ENCODE results near the gene KIF25. TPM values are rescaled to one million over a fixed set of nuclear protein-coding genes. Genes with fewer than 3 reads are reported as not detected.

The KIF25 gene
- total RNA-seq, 1 experiment from 2014 or later = 0.59 TPM

DNA sequence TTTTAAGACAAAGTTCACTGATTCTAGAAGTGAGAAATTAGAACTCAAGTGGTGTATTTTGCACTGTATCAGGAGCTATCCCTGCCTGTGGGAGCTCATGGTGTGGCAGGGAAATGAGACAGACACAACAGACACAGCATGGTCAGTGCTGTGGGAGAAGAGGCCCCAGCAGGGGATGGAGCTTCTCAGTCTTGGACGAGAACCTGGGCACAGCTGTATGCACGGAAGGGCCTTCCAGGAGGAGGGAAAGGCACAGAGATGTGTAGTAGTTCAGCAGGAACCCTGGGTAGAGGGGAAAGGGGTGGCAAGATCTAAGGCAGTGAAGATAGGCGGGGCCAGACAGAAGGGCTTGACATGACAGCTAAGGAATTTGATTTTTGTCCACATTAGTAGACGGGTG lies 48.8 kb upstream of the KIF25 start:
- H3K27ac Mint-ChIP-seq = peak overlapping the region in 1 of 3 experiments; percentile 18; a peak in 2 of 7 replicates
- Histone ChIP-seq H3K23ac (ENCODE audit: insufficient read length, low read depth, low read length) (no peak overlapping the region), H3K4me1 (ENCODE audit: insufficient read depth, low read length) (no peaks in the 10 kb centered on the region)

More for the DNA sequence above, 48.8 kb upstream of the KIF25 start:
- H2BK15ac ChIP-seq (ENCODE audit: low read depth, low read length) = no peak overlapping the region
- Mint-ChIP-seq H3K4me3 (no peak overlapping the region), H3K9me3 (no peaks in the 10 kb centered on the region), H3K36me3 (ENCODE audit: insufficient read depth in 1 of 3, low read depth in 3 of 3) (peaks cover 42 to 75% (median 72%) of the 10 kb centered on the region in 3 experiments; a peak in 6 of 7 replicates), H3K27me3 (ENCODE audit: low read depth) (no peaks in the 10 kb centered on the region), H3K4me1 (no peaks in the 10 kb centered on the region)
- H2BK20ac ChIP-seq (ENCODE audit: low read depth, low read length, poor library complexity, severe bottlenecking) = no peak overlapping the region
- H3K27ac ChIP-seq (ENCODE audit: insufficient read length, low read depth, low read length) = no peak overlapping the region
- H3K9ac ChIP-seq (ENCODE audit: extremely low read depth, insufficient read length, low read length) = no peak overlapping the region
- H3K27me3 ChIP-seq (ENCODE audit: insufficient read depth, low read length) = no peaks in the 10 kb centered on the region
- no peak overlapping the region for H3T11ph ChIP-seq (ENCODE audit: low read length)
- H2AK5ac ChIP-seq (ENCODE audit: insufficient read length, low read length) = no peak overlapping the region
- H4K20me1 ChIP-seq (ENCODE audit: control insufficient read depth, insufficient read depth, insufficient read length) = no peaks in the 10 kb centered on the region
- no peak overlapping the region for H2BK12ac ChIP-seq (ENCODE audit: insufficient read length, low read depth, low read length)
- H3K4me2 ChIP-seq (ENCODE audit: insufficient read depth, insufficient read length, low read length) = no peak overlapping the region
- DNase-seq = no peak
- no peak overlapping the region for H2BK120ac ChIP-seq (ENCODE audit: low read depth, low read length, poor library complexity, severe bottlenecking)
- no peak overlapping the region for H4K8ac ChIP-seq (replicated peaks; ENCODE audit: insufficient read length, low read depth, low read length)
- H3K4ac ChIP-seq (ENCODE audit: low read depth, low read length) = no peak overlapping the region
- no peaks in the 10 kb centered on the region for H3K23me2 ChIP-seq (ENCODE audit: insufficient read length, low read depth, low read length, poor library complexity, severe bottlenecking)
- no peak overlapping the region for H3K14ac ChIP-seq (ENCODE audit: insufficient read depth, low read length)
- H4K5ac ChIP-seq (ENCODE audit: insufficient read length, low read depth, low read length) = no peak overlapping the region
- H3K9me3 ChIP-seq (ENCODE audit: control insufficient read depth, low read depth, low read length) = no peaks in the 10 kb centered on the region
- TF ChIP-seq, protein P1, sequence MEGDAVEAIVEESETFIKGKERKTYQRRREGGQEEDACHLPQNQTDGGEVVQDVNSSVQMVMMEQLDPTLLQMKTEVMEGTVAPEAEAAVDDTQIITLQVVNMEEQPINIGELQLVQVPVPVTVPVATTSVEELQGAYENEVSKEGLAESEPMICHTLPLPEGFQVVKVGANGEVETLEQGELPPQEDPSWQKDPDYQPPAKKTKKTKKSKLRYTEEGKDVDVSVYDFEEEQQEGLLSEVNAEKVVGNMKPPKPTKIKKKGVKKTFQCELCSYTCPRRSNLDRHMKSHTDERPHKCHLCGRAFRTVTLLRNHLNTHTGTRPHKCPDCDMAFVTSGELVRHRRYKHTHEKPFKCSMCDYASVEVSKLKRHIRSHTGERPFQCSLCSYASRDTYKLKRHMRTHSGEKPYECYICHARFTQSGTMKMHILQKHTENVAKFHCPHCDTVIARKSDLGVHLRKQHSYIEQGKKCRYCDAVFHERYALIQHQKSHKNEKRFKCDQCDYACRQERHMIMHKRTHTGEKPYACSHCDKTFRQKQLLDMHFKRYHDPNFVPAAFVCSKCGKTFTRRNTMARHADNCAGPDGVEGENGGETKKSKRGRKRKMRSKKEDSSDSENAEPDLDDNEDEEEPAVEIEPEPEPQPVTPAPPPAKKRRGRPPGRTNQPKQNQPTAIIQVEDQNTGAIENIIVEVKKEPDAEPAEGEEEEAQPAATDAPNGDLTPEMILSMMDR (conservative IDR thresholded peaks at IDR 0.05) = no peak
- no peaks in the 10 kb centered on the region for H3K79me2 ChIP-seq (ENCODE audit: insufficient read depth, low read length)
- H2BK5ac ChIP-seq (ENCODE audit: insufficient read length, low read length) = no peak overlapping the region
- H3K79me1 ChIP-seq (ENCODE audit: insufficient read depth, low read depth, low read length, poor library complexity, severe bottlenecking) = no peaks in the 10 kb centered on the region
- no CpG with 5 or more reads among the region's 4 CpGs for WGBS (ENCODE audit: extremely low coverage, insufficient read length, low lambda C conversion rate)
- H3K18ac ChIP-seq (ENCODE audit: insufficient read length, low read depth, low read length) = no peak overlapping the region
- H3K56ac ChIP-seq (ENCODE audit: insufficient read length, low read depth, low read length) = no peak overlapping the region
- H4K91ac ChIP-seq (ENCODE audit: insufficient read length, low read depth, low read length) = no peak overlapping the region
- H2AFZ ChIP-seq (ENCODE audit: low read length) = no peak overlapping the region

Data from H9 (cell line).